IMR-90 (cell line): Measurements from ENCODE around the gene CELF5. TPM values are rescaled to one million over a fixed set of nuclear protein-coding genes. Genes with fewer than 3 reads are reported as not detected.

Source experiments
- ATAC-seq: fragments of 200-7000 bp; cut with Tn5 transposase; 2 replicates; pipeline ENCODE4 v1.9.1; 2020; ENCODE audit warnings: low read depth, mild to moderate bottlenecking, moderate library complexity
- BruUV-seq: library from RNA; stranded (reverse); fragments of 400-500 nt; replicated peaks from 2 replicates; lab custom pipeline; 2021; lab: Mats Ljungman, UMichigan
- CTCF ChIA-PET: fragments of 300-600 bp; formaldehyde crosslinking; extraction: SDS; loops from one replicate; lab custom pipeline; 2021; ENCODE audit warnings: antibody characterized with exemption; lab: Yijun Ruan, JAX
- POLR2A ChIA-PET: fragments of 300-600 bp; sonication (Branson Sonifier 250); formaldehyde crosslinking; loops from one replicate; lab custom pipeline; 2022; ENCODE audit warnings: antibody characterized with exemption; ENCODE audit not compliant: unreplicated experiment; lab: Charles Lee
- DNase-seq: peaks from one replicate; pipeline ENCODE4 v3.0.0; 2013
- H2AFZ ChIP-seq: replicated peaks from 2 replicates; pipeline ENCODE3; 2013; ENCODE audit warnings: low read length, mild to moderate bottlenecking; ENCODE audit not compliant: poor library complexity
- H2AK5ac ChIP-seq: 2 replicates; pipeline ENCODE4 v1.6.1; 2013; ENCODE audit warnings: low read depth, low read length, inconsistent platforms
- H2AK9ac ChIP-seq: replicated peaks from 2 replicates; pipeline ENCODE3; 2013; ENCODE audit warnings: mild to moderate bottlenecking, low read depth, low read length, moderate library complexity; ENCODE audit not compliant: poor library complexity
- H2BK120ac ChIP-seq: 2 replicates; pipeline ENCODE4 v1.6.1; 2013; ENCODE audit warnings: low read depth, low read length, inconsistent platforms
- H2BK15ac ChIP-seq: 3 replicates; pipeline ENCODE4 v1.6.1; 2013; ENCODE audit warnings: low read depth, low read length, inconsistent platforms
- H2BK20ac ChIP-seq: 2 replicates; pipeline ENCODE4 v1.6.1; 2013; ENCODE audit warnings: low read depth, mild to moderate bottlenecking, inconsistent platforms, low read length, moderate library complexity
- H2BK5ac ChIP-seq: 2 replicates; pipeline ENCODE4 v1.6.1; 2013; ENCODE audit warnings: mild to moderate bottlenecking, low read depth, low read length, inconsistent platforms; ENCODE audit not compliant: poor library complexity, severe bottlenecking
- H3K14ac ChIP-seq: replicated peaks from 2 replicates; pipeline ENCODE4 v1.6.1; 2013; ENCODE audit warnings: low read depth, low read length, inconsistent platforms
- H3K18ac ChIP-seq: 2 replicates; pipeline ENCODE4 v1.6.1; 2013; ENCODE audit warnings: low read depth, low read length, control low read depth
- H3K23ac ChIP-seq: 2 replicates; pipeline ENCODE4 v1.6.1; 2013; ENCODE audit warnings: low read depth, low read length, inconsistent platforms
- H3K27ac ChIP-seq: 2 replicates; pipeline ENCODE4 v1.5.1; 2013; ENCODE audit warnings: mild to moderate bottlenecking, control low read depth, low read length; ENCODE audit not compliant: insufficient read depth
- H3K27me3 ChIP-seq: 2 replicates; pipeline ENCODE4 v1.6.1; 2013; ENCODE audit warnings: low read length; ENCODE audit not compliant: control insufficient read depth, insufficient read depth
- H3K36me3 ChIP-seq: 2 replicates; pipeline ENCODE4 v1.6.1; 2013; ENCODE audit warnings: low read length, mixed read lengths; ENCODE audit not compliant: control insufficient read depth, insufficient read depth
- H3K4ac ChIP-seq: 2 replicates; pipeline ENCODE4 v1.6.1; 2013; ENCODE audit warnings: low read depth, low read length, inconsistent platforms
- H3K4me1 ChIP-seq: 2 replicates; pipeline ENCODE4 v1.6.1; 2013; ENCODE audit warnings: low read length, mixed read lengths; ENCODE audit not compliant: control insufficient read depth, insufficient read depth
- H3K4me2 ChIP-seq: 2 replicates; pipeline ENCODE4 v1.6.1; 2013; ENCODE audit warnings: low read depth, mild to moderate bottlenecking, control low read depth, low read length, moderate library complexity
- H3K4me3 ChIP-seq: 2 replicates; pipeline ENCODE4 v1.5.1; 2013; ENCODE audit warnings: low read depth, mild to moderate bottlenecking, control low read depth, low read length, moderate library complexity; ENCODE audit not compliant: insufficient read depth
- H3K56ac ChIP-seq: 2 replicates; pipeline ENCODE4 v1.6.1; 2013; ENCODE audit warnings: low read length, inconsistent platforms; ENCODE audit not compliant: insufficient read depth; ENCODE audit errors: extremely low read depth
- H3K79me1 ChIP-seq, 2 experiments: 2 replicates each; pipeline ENCODE4 v1.6.1; 2013; ENCODE audit warnings: low read length in 2 of 2, inconsistent platforms in 1 of 2, low read depth in 1 of 2
- H3K9ac ChIP-seq: 2 replicates; pipeline ENCODE4 v1.6.1; 2013; ENCODE audit warnings: low read depth, low read length, control low read depth
- H3K9me1 ChIP-seq: 2 replicates; pipeline ENCODE4 v1.6.1; 2013; ENCODE audit warnings: low read length, inconsistent platforms; ENCODE audit not compliant: insufficient read depth
- H3K9me3 ChIP-seq: 2 replicates; pipeline ENCODE4 v1.6.1; 2013; ENCODE audit warnings: low read length; ENCODE audit not compliant: control insufficient read depth, insufficient read depth
- H4K20me1 ChIP-seq: 2 replicates; pipeline ENCODE4 v1.6.1; 2013; ENCODE audit warnings: low read length, inconsistent platforms; ENCODE audit not compliant: insufficient read depth
- H4K5ac ChIP-seq: 2 replicates; pipeline ENCODE4 v1.6.1; 2013; ENCODE audit warnings: mild to moderate bottlenecking, low read depth, low read length, control low read depth
- H4K8ac ChIP-seq, 2 experiments: 2 replicates each; pipeline ENCODE4 v1.6.1; 2013; ENCODE audit warnings: low read depth in 2 of 2, low read length in 2 of 2, control low read depth in 1 of 2, inconsistent platforms in 1 of 2
- H4K91ac ChIP-seq: 2 replicates; pipeline ENCODE4 v1.6.1; 2013; ENCODE audit warnings: low read depth, low read length, inconsistent platforms; ENCODE audit not compliant: insufficient read depth
- BHLHE40 ChIP-seq: fragments of 150-350 bp; IDR thresholded peaks from 2 replicates; pipeline ENCODE4 v1.6.1; 2016; ENCODE audit warnings: mild to moderate bottlenecking, low read depth, low read length
- CTCF ChIP-seq: conservative IDR thresholded peaks from 2 replicates; pipeline ENCODE4 v1.5.1; 2012; ENCODE audit warnings: mild to moderate bottlenecking, low read depth, low read length, improper control_type of control experiment
- ELK1 ChIP-seq: fragments of 150-350 bp; IDR thresholded peaks from 2 replicates; pipeline ENCODE4 v1.6.1; 2016; ENCODE audit warnings: low read depth, mild to moderate bottlenecking, low read length, moderate library complexity, borderline replicate concordance
- MAFK ChIP-seq: IDR thresholded peaks from 2 replicates; pipeline ENCODE4 v1.6.1; 2012; ENCODE audit warnings: low read depth, low read length, improper control_type of control experiment
- MXI1 ChIP-seq: IDR thresholded peaks from 2 replicates; pipeline ENCODE4 v1.6.1; 2012; ENCODE audit warnings: low read depth, mild to moderate bottlenecking, low read length, moderate library complexity, borderline replicate concordance
- NFE2L2 ChIP-seq: fragments of 150-350 bp; IDR thresholded peaks from 2 replicates; pipeline ENCODE4 v1.6.1; 2016; ENCODE audit warnings: low read depth, mild to moderate bottlenecking, low read length
- POLR2A ChIP-seq: IDR thresholded peaks from 2 replicates; pipeline ENCODE4 v1.6.1; 2012; ENCODE audit warnings: mild to moderate bottlenecking, low read depth, low read length
- RAD21 ChIP-seq: IDR thresholded peaks from 2 replicates; pipeline ENCODE4 v1.6.1; 2012; ENCODE audit warnings: low read length, improper control_type of control experiment
- RCOR1 ChIP-seq: IDR thresholded peaks from 2 replicates; pipeline ENCODE4 v1.6.1; 2012; ENCODE audit warnings: mild to moderate bottlenecking, low read length, improper control_type of control experiment; ENCODE audit not compliant: insufficient replicate concordance
- RFX5 ChIP-seq: IDR thresholded peaks from 2 replicates; pipeline ENCODE4 v1.8.0; 2012; ENCODE audit warnings: low read depth, mild to moderate bottlenecking, low read length, moderate library complexity
- SMC3 ChIP-seq: fragments of 150-350 bp; IDR thresholded peaks from 2 replicates; pipeline ENCODE4 v1.6.1; 2016; ENCODE audit warnings: low read depth, mild to moderate bottlenecking, antibody characterized with exemption, low read length, moderate library complexity
- WGBS, 2 experiments: methylation state at CpG; one replicate each; pipeline versions ENCODE4 v1.1.5 to v1.1.7; 2013; ENCODE audit warnings: missing lambda C conversion rate in 2 of 2; ENCODE audit not compliant: insufficient read length in 1 of 2; ENCODE audit errors: extremely low coverage in 2 of 2; 5-methylcytosine and 5-hydroxymethylcytosine counted together
- dilution Hi-C: fragments of 300-500 bp; cut with HindIII; formaldehyde crosslinking; loops from one replicate; pipeline ENCODE4 v1.14.3; 2018; ENCODE audit warnings: low sequenced_read_pairs; ENCODE audit not compliant: unreplicated experiment
- in situ Hi-C: fragments of 300-500 bp; cut with MboI; formaldehyde crosslinking; loops from 3 replicates; pipeline ENCODE4 v1.14.3; 2019; ENCODE audit warnings: low sequenced_read_pairs, inconsistent platforms, mixed read lengths
- intact Hi-C: fragments of 100-400 bp; cut with micrococcal nuclease; formaldehyde crosslinking; loops from 2 replicates; pipeline ENCODE4 v1.10.0; 2022
- polyA plus RNA-seq, 3 experiments: library from polyadenylated mRNA; depleted of rRNA; stranded (reverse); fragments of >200 nt; gene quantifications; 2 replicates each; pipeline ENCODE4 v1.2.3, GENCODE V29; 2012; ENCODE audit warnings: low replicate concordance in 1 of 3
- total RNA-seq: library from RNA; depleted of rRNA; stranded (reverse); fragments of >200 nt; gene quantifications from 2 replicates; pipeline ENCODE4 v1.2.3, GENCODE V29; 2012

CELF5 gene
- total and polyA plus RNA-seq, 2 of the 4 experiments (the other 2 are of a cell fraction), result 0.02 TPM; not detected in 1

GRCh38 chr19:3283246-3283751 lies 58.8 kb downstream of the CELF5 start:
- H2BK120ac ChIP-seq, result no peak overlapping the region
- no peaks in the 10 kb centered on the region for H3K4me1 ChIP-seq
- dilution Hi-C loops (no loop called here), intact Hi-C loops (no loop called here), in situ Hi-C loops (no loop called here)
- no peak overlapping the region for H3K4ac ChIP-seq
- H4K8ac ChIP-seq, result no peak overlapping the region
- CTCF ChIA-PET, result no interaction called here
- no peaks in the 10 kb centered on the region for H3K36me3 ChIP-seq
- no peak overlapping the region for H3K27ac ChIP-seq
- H2AK9ac ChIP-seq, result no peak overlapping the region
- H4K5ac ChIP-seq, result no peak overlapping the region
- H3K18ac ChIP-seq, result no peak overlapping the region
- 0% methylated on average over 1 of the region's 7 CpGs; no CpG with 5 or more reads in 1 of the 2 experiments for WGBS, 2 experiments
- H3K27me3 ChIP-seq, result peaks cover 33% of the 10 kb centered on the region
- no peaks in the 10 kb centered on the region for H3K79me1 ChIP-seq
- no peak overlapping the region for H2AFZ ChIP-seq
- H3K4me2 ChIP-seq, result no peak overlapping the region
- H3K4me3 ChIP-seq, result no peak overlapping the region
- POLR2A ChIA-PET, result interaction anchor here (0.5 kb wide), 1 partner anchor 7 kb away, joined by 4 read pairs; no protein-coding TSS in a partner anchor
- no peak overlapping the region for H3K14ac ChIP-seq
- H2BK5ac ChIP-seq, result no peak overlapping the region
- H3K9ac ChIP-seq, result no peak overlapping the region
- no peak overlapping the region for H3K56ac ChIP-seq
- H2BK20ac ChIP-seq, result no peak overlapping the region
- H2BK15ac ChIP-seq, result no peak overlapping the region
- ATAC-seq (no peak), DNase-seq (no peak)
- BruUV-seq, result no TSS peak
- no peak overlapping the region for H2AK5ac ChIP-seq
- no peaks in the 10 kb centered on the region for H3K9me3 ChIP-seq
- H3K9me1 ChIP-seq, result no peaks in the 10 kb centered on the region
- H4K20me1 ChIP-seq, result no peaks in the 10 kb centered on the region; the same call in 1 of the 2 replicates
- TF ChIP-seq ELK1, result no peak
- TF ChIP-seq RFX5, result no peak
- TF ChIP-seq MXI1, result no peak
- no peak for TF ChIP-seq CTCF
- TF ChIP-seq RAD21, result no peak
- TF ChIP-seq BHLHE40, result no peak
- no peak for TF ChIP-seq SMC3
- no peak for TF ChIP-seq NFE2L2
- no peak for TF ChIP-seq POLR2A
- no peak for TF ChIP-seq RCOR1
- TF ChIP-seq MAFK, result no peak
- no peak overlapping the region for H3K23ac ChIP-seq
- H4K91ac ChIP-seq, result no peak overlapping the region
